Activated T-helper 1 cell treated with anti-CD3 and anti-CD28 coated beads, Interleukin-12 subunit alpha, Interleukin-12 subunit beta, Interleukin-2, Interleukin-4 antibody, amounts not matched to agents 30 ng/mL and 10 ng/mL and 1 ng/mL, durations not matched to agents 14 hours and 24 hours and 36 hours (primary cell): ENCODE results near the gene IFNA1. TPM values are rescaled to one million over a fixed set of nuclear protein-coding genes. Genes with fewer than 3 reads are reported as not detected.
"Not testable (repeated sequence)": the region's sequence is repeated elsewhere in the genome, so short reads cannot be mapped to it uniquely, and the experiment has no call there.

Experiments used
- DNase-seq: peaks from one replicate; pipeline ENCODE4 v3.0.0; 2021; ENCODE audit warnings: low spot score
- H3K27ac Mint-ChIP-seq: one replicate; pipeline ENCODE4 v1.8.0; 2021; ENCODE audit warnings: mild to moderate bottlenecking, mixed read lengths
- H3K27me3 Mint-ChIP-seq: one replicate; pipeline ENCODE4 v1.8.0; 2022; ENCODE audit warnings: mild to moderate bottlenecking, moderate library complexity, mixed read lengths; ENCODE audit not compliant: insufficient read depth
- H3K36me3 Mint-ChIP-seq: one replicate; pipeline ENCODE4 v1.8.0; 2021; ENCODE audit warnings: low read depth, mixed read lengths
- H3K4me1 Mint-ChIP-seq: one replicate; pipeline ENCODE4 v1.8.0; 2021; ENCODE audit warnings: low read depth, mixed read lengths
- H3K4me3 Mint-ChIP-seq: one replicate; pipeline ENCODE4 v1.8.0; 2021; ENCODE audit warnings: mild to moderate bottlenecking, moderate library complexity, mixed read lengths
- H3K9me3 Mint-ChIP-seq: one replicate; pipeline ENCODE4 v1.8.0; 2021; ENCODE audit warnings: mixed read lengths
- intact Hi-C: fragments of 100-400 bp; cut with micrococcal nuclease; formaldehyde crosslinking; loops from one replicate; pipeline ENCODE4 v1.15.1; 2024
- total RNA-seq: library from RNA; stranded (reverse); gene quantifications from 2 replicates; pipeline ENCODE4 v1.2.3, GENCODE V29; 2022

IFNA1 gene
- total RNA-seq, 1 donor from 2014 or later, result not detected

DNA sequence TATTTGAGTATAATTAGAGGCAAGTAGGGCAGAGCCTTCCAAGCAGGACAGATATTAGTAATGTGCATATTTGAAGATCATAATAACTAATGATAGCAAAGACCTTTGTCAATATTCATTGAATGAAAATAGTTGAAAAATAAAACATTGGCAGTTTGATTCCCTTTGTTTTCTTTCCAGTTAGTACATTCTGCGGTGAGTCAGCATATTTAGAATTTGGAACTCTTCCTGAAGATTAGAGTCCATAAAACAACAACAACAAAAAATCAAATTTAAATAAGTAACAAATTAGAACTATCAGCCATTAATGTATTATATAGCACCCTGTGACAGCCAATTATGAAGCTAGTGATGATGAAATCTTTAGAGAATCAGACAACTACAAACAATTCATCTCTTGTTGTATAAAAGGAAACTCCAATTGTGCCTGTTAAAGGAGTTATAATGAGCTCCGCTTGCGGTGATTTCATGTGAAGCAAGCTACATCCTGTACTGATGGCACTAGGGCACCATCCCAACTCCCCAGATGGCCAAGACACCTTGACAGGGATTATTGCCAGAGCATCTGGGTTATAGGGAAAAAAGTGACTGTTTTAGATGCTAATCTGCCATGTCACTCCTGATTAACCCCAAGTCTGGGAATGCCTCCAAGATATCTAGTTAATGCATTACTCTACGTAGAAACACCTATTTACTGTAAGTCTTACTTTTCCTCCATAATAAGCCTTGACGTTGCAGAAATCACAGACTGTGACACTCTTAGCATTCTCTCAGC is 24.6 kb upstream of the IFNA1 start:
- no peak overlapping the region for H3K27ac Mint-ChIP-seq
- H3K4me1 Mint-ChIP-seq, result no peaks in the 10 kb centered on the region
- H3K9me3 Mint-ChIP-seq, result no peaks in the 10 kb centered on the region
- intact Hi-C loops, result no loop called here
- no peak overlapping the region for H3K4me3 Mint-ChIP-seq
- no peak for DNase-seq
- H3K36me3 Mint-ChIP-seq, result no peaks in the 10 kb centered on the region
- peaks cover 25% of the 10 kb centered on the region for H3K27me3 Mint-ChIP-seq

- H3K4me1 Mint-ChIP-seq, result no peaks in the 10 kb centered on the region
Observed at GRCh38 chr9:21428235-21428634, 12.0 kb upstream of the IFNA1 start.

GRCh38 chr9:21429191-21429590 is 11.0 kb upstream of the IFNA1 start:
- Mint-ChIP-seq H3K36me3 (no peaks in the 10 kb centered on the region), H3K4me3 (no peak overlapping the region), H3K9me3 (no peaks in the 10 kb centered on the region), H3K27ac (no peak overlapping the region), H3K4me1 (no peaks in the 10 kb centered on the region), H3K27me3 (peaks cover 50% of the 10 kb centered on the region)
- DNase-seq, result no peak
- intact Hi-C loops, result no loop called here

More at GRCh38 chr9:21428235-21428634, 12.0 kb upstream of the IFNA1 start:
- H3K36me3 Mint-ChIP-seq, result no peaks in the 10 kb centered on the region
- peaks cover 47% of the 10 kb centered on the region for H3K27me3 Mint-ChIP-seq
- intact Hi-C loops, result no loop called here
- H3K27ac Mint-ChIP-seq, result no peak overlapping the region
- DNase-seq, result no peak
- H3K4me3 Mint-ChIP-seq, result no peak overlapping the region
- H3K9me3 Mint-ChIP-seq, result no peaks in the 10 kb centered on the region

DNA sequence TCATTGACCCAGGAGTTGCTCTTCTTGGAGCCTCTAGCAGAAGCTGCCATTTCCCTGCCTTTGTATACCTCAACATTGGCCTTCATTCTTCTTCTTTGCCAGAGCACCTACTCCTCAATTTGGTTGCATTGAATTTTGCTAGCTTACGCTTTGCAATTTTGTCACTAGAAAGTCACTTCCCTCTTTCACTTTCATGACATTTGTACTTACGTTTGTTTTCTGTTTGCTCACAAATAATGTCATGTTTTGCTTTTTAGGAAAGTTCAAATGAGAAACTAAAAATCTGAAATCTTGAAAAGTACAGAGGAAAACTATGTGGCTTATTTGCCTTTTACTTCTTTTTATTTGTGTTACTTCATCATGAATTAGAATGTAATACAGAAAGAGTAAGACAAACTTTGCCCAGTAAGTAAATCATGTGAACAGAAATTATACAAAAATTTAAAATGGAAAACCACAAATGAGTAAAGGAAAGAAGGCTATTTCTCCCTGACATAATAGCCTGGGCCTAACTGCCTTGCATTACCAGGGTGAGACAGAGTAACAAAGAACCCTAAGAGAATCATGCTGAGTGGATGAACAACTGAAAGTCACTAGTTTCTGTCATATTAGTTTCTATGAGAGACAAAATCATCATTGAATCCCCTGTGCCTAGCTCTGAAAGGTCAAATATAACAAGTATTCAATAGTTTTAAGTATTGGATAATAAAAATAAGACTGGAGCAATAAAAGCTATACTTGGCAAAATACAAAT is 7.4 kb upstream of the IFNA1 start:
- Mint-ChIP-seq H3K27me3 (peaks cover 53% of the 10 kb centered on the region), H3K4me1 (no peaks in the 10 kb centered on the region), H3K4me3 (no peak overlapping the region), H3K27ac (no peak overlapping the region), H3K9me3 (no peaks in the 10 kb centered on the region), H3K36me3 (no peaks in the 10 kb centered on the region)
- DNase-seq, result no peak
- intact Hi-C loops, result no loop called here

DNA sequence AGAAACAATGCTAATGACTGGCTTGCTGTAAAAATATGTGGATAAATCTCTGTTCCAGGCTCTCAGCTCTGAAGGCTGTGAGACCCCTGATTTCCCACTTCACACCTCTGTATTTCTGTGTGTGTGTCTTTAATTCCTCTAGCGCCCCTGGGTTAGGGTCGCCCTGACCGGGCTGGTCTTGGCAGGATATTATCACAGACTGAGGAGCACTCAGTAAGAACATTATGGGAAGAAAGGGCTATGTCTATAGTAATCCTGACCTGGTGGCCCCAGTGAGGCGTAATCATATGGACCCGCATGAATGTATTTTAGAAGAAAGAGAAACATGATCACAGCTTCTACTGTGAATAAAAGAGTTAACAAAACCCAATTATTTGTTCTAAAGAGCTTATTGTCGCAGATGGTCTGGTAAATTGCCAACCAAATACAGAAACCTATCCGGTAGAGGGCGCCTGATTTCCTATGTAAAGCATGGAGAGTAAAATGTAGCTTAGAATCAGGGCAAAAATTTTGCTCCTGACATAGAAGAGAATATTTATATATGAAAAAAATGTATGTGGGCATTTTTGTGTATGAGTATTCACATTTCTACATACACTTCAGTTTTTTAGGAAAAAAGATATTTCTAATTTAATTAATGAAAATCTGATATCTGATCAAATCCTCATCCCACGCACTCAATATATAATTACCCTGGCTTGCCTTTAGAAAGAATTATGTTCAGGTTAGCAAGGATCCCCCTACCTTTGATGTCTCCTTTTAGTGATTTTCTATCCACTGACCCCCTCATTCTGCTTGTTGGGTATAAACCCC is 5.8 kb upstream of the IFNA1 start:
- DNase-seq, result no peak
- Mint-ChIP-seq H3K4me3 (no peak overlapping the region), H3K27ac (no peak overlapping the region), H3K27me3 (peaks cover 43% of the 10 kb centered on the region), H3K36me3 (no peaks in the 10 kb centered on the region), H3K4me1 (no peaks in the 10 kb centered on the region), H3K9me3 (no peaks in the 10 kb centered on the region)
- intact Hi-C loops, result loop anchor here (1.0 kb wide), 3 partner anchors 108 to 355 kb away; no protein-coding TSS in a partner anchor

- peaks cover 42% of the 10 kb centered on the region for H3K27me3 Mint-ChIP-seq
- H3K4me3 Mint-ChIP-seq, intact Hi-C loops, H3K27ac Mint-ChIP-seq, DNase-seq, H3K4me1 Mint-ChIP-seq, H3K9me3 Mint-ChIP-seq, H3K36me3 Mint-ChIP-seq: not testable (repeated sequence)
Observed at GRCh38 chr9:21435015-21435383, 5.2 kb upstream of the IFNA1 start.

GRCh38 chr9:21443849-21444625 is 3.8 kb downstream of the IFNA1 start:
- intact Hi-C loops, result no loop called here
- Mint-ChIP-seq H3K27me3 (peaks cover 26% of the 10 kb centered on the region), H3K36me3 (no peaks in the 10 kb centered on the region), H3K9me3 (no peaks in the 10 kb centered on the region), H3K4me1 (peaks cover 12% of the 10 kb centered on the region), H3K4me3 (peak overlapping the region; percentile 15), H3K27ac (no peak overlapping the region)
- DNase-seq, result peak; percentile 11

- H3K27ac Mint-ChIP-seq, H3K36me3 Mint-ChIP-seq, H3K4me3 Mint-ChIP-seq, H3K4me1 Mint-ChIP-seq, H3K9me3 Mint-ChIP-seq, DNase-seq, intact Hi-C loops: not testable (repeated sequence)
- peaks cover 32% of the 10 kb centered on the region for H3K27me3 Mint-ChIP-seq
Observed at GRCh38 chr9:21449312-21449711, 9.1 kb downstream of the IFNA1 start.

DNA sequence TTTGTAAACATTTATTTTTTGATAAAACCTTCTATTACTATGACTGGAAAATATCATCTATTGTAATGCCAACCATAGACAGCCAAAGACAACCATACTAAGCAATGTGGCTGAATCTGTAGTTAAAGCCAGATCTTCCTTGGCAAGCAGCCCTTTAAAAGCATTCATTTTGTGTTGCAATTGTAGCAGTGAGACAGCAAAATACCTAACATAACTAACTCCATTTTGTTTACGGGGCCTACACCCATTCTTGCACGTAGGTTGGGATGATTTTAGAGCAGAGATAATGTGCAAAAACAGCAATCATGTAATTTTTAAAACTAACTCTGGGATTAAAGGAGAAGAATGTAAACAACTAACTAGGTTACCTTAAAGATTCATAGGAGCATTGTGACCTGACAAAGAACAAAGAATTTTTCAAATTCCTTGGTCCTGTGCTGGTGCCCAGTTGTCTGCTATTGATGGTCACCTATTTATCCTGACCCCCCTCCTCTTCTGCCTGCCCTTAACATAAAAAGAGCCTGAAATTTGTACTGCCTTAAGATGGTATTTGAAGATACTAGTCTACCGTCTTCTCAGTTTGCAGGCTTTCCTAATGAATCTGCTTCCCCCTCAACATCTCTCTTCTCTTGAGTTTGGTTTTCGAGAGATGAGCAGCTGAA is 10.6 kb downstream of the IFNA1 start:
- DNase-seq, result no peak
- Mint-ChIP-seq H3K4me1 (no peaks in the 10 kb centered on the region), H3K27ac (no peak overlapping the region), H3K36me3 (no peaks in the 10 kb centered on the region), H3K4me3 (no peak overlapping the region), H3K27me3 (peaks cover 33% of the 10 kb centered on the region), H3K9me3 (no peaks in the 10 kb centered on the region)
- intact Hi-C loops, result no loop called here

GRCh38 chr9:21452681-21453080 is 12.4 kb downstream of the IFNA1 start:
- no peaks in the 10 kb centered on the region for H3K9me3 Mint-ChIP-seq
- no peaks in the 10 kb centered on the region for H3K36me3 Mint-ChIP-seq
- no peak overlapping the region for H3K4me3 Mint-ChIP-seq
- no peak for DNase-seq
- H3K27ac Mint-ChIP-seq, result no peak overlapping the region
- peaks cover 22% of the 10 kb centered on the region for H3K27me3 Mint-ChIP-seq
- H3K4me1 Mint-ChIP-seq, result no peaks in the 10 kb centered on the region
- intact Hi-C loops, result no loop called here

GRCh38 chr9:21454149-21454548 is 13.9 kb downstream of the IFNA1 start:
- no peaks in the 10 kb centered on the region for H3K36me3 Mint-ChIP-seq
- intact Hi-C loops, result loop anchor here (2.0 kb wide), 1 partner anchor 219 kb away; no protein-coding TSS in a partner anchor
- H3K27me3 Mint-ChIP-seq, result peaks cover 29% of the 10 kb centered on the region
- H3K27ac Mint-ChIP-seq, result no peak overlapping the region
- H3K9me3 Mint-ChIP-seq, result no peaks in the 10 kb centered on the region
- no peak for DNase-seq
- no peak overlapping the region for H3K4me3 Mint-ChIP-seq
- no peaks in the 10 kb centered on the region for H3K4me1 Mint-ChIP-seq

DNA sequence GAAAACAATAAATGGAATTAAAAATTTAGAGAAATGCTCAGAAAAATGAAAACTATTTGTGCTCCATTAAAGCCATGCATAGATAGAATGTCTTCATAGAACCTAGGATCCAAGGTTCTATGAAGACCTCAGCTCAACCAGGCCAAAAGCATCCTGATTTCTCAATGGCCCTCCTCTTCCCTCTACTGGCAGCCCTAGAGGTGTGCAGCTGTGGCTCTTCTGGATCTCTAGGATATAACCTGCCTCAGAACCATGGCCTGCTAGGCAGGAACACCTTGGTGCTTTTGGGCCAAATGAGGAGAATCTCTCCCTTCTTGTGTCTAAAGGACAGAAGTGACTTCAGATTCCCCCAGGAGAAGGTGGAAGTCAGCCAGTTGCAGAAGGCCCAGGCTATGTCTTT is 15.1 kb downstream of the IFNA1 start:
- H3K4me1 Mint-ChIP-seq, result no peaks in the 10 kb centered on the region
- no peaks in the 10 kb centered on the region for H3K36me3 Mint-ChIP-seq
- H3K27me3 Mint-ChIP-seq, result peaks cover 28% of the 10 kb centered on the region
- no peak for DNase-seq
- intact Hi-C loops, result loop anchor here (1.0 to 2.0 kb wide), 3 partner anchors 129 to 221 kb away; no protein-coding TSS in a partner anchor
- H3K9me3 Mint-ChIP-seq, result no peaks in the 10 kb centered on the region
- no peak overlapping the region for H3K4me3 Mint-ChIP-seq
- H3K27ac Mint-ChIP-seq, result no peak overlapping the region
